ENCODE data around the gene SSNA1.

DNA sequence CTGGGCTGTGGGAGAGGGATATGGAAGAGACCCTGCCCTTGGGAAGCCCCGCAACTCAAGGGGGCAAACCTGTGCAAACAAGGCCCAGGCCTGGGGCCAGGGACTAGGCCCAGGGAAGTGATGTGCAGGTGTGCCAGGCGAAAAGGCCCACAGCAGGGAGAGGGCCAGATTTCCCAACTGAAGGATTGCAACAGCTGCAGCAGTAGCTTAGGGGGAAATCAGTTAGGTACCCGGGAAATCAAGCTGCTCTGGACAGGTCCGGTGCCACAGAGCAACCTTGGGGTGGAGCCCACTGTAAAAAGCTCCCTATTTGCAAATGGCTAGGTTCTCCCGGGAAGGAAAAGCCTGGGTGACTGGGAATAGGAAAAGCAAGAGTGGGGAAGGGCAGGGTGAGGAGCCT lies 39.1 kb upstream of the SSNA1 start:
- TF ChIP-seq, protein P1, sequence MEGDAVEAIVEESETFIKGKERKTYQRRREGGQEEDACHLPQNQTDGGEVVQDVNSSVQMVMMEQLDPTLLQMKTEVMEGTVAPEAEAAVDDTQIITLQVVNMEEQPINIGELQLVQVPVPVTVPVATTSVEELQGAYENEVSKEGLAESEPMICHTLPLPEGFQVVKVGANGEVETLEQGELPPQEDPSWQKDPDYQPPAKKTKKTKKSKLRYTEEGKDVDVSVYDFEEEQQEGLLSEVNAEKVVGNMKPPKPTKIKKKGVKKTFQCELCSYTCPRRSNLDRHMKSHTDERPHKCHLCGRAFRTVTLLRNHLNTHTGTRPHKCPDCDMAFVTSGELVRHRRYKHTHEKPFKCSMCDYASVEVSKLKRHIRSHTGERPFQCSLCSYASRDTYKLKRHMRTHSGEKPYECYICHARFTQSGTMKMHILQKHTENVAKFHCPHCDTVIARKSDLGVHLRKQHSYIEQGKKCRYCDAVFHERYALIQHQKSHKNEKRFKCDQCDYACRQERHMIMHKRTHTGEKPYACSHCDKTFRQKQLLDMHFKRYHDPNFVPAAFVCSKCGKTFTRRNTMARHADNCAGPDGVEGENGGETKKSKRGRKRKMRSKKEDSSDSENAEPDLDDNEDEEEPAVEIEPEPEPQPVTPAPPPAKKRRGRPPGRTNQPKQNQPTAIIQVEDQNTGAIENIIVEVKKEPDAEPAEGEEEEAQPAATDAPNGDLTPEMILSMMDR (IDR thresholded peaks at IDR 0.05; ENCODE audit: borderline replicate concordance, extremely low read depth, low read length, poor library complexity, severe bottlenecking) = no peak
- no peak for TF ChIP-seq EZH2 (IDR thresholded peaks at IDR 0.05; ENCODE audit: borderline replicate concordance, low read depth, low read length, severe bottlenecking)

Measured in DND-41 (cell line).